D721Med (cell line): ENCODE measurements around the gene VAMP4.
A peak's percentile ranks its signal among the peaks of the same experiment; 100 is the strongest.
"Not testable (repeated sequence)": the region's sequence is repeated elsewhere in the genome, so short reads cannot be mapped to it uniquely, and the experiment has no call there.

Experiments
- DNase-seq: peaks from one replicate; pipeline ENCODE4 v3.0.0; 2011; ENCODE audit warnings: low spot score; ENCODE audit not compliant: insufficient read length
- FAIRE-seq: peaks from 2 replicates; lab custom pipeline; 2011; peaks lifted over from hg19 to GRCh38; lab: Jason Lieb, UNC
- TF ChIP-seq, protein P1 (sequence below): IDR thresholded peaks from 2 replicates; pipeline ENCODE4 v1.5.1; 2012; ENCODE audit warnings: mild to moderate bottlenecking, control low read depth; ENCODE audit not compliant: insufficient read depth; ENCODE audit errors: missing control alignments

Gene VAMP4

GRCh38 chr1:171661076-171661650 is 80.7 kb downstream of the VAMP4 start:
- no peak for FAIRE-seq

DNA sequence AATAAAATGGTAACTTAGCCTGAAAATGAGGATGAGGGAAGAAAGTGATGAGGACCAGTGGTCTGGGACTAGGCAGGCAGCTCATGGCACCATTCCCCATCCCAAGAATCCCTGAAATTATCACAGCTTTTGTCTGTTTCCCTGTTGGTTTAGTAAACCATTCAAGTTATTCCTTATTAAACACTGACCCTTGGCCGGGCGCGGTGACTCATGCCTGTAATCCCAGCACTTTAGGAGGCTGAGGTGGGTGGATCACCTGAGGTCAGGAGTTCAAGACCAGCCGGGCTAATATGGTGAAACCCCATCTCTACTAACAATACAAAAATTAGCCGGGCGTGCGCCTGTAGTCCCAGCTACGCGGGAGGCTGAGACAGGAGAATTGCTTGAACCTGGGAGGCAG is 85.7 kb downstream of the VAMP4 start:
- DNase-seq, FAIRE-seq: not testable (repeated sequence)

More at GRCh38 chr1:171661076-171661650, 80.7 kb downstream of the VAMP4 start:
- DNase-seq: no peak
- TF ChIP-seq, protein P1, sequence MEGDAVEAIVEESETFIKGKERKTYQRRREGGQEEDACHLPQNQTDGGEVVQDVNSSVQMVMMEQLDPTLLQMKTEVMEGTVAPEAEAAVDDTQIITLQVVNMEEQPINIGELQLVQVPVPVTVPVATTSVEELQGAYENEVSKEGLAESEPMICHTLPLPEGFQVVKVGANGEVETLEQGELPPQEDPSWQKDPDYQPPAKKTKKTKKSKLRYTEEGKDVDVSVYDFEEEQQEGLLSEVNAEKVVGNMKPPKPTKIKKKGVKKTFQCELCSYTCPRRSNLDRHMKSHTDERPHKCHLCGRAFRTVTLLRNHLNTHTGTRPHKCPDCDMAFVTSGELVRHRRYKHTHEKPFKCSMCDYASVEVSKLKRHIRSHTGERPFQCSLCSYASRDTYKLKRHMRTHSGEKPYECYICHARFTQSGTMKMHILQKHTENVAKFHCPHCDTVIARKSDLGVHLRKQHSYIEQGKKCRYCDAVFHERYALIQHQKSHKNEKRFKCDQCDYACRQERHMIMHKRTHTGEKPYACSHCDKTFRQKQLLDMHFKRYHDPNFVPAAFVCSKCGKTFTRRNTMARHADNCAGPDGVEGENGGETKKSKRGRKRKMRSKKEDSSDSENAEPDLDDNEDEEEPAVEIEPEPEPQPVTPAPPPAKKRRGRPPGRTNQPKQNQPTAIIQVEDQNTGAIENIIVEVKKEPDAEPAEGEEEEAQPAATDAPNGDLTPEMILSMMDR: no peak

GRCh38 chr1:171655746-171656116 is 86.1 kb downstream of the VAMP4 start:
- FAIRE-seq (no peak), DNase-seq (no peak)
- TF ChIP-seq, protein P1: no peak

GRCh38 chr1:171654942-171655745 is 86.7 kb downstream of the VAMP4 start:
- no peak for FAIRE-seq
- TF ChIP-seq, protein P1: peak; percentile 62
- no peak for DNase-seq

GRCh38 chr1:171654201-171654941 is 87.5 kb downstream of the VAMP4 start:
- FAIRE-seq (no peak), DNase-seq (no peak)
- TF ChIP-seq, protein P1: no peak

- TF ChIP-seq, protein P1: no peak
- FAIRE-seq (peak; percentile 29), DNase-seq (no peak)
These were observed 88.1 kb downstream of the VAMP4 start for GRCh38 chr1:171653796-171654195.

- FAIRE-seq (no peak), DNase-seq (no peak)
- TF ChIP-seq, protein P1: no peak
These were observed 89.5 kb downstream of the VAMP4 start, which contains the start of gene MYOC for GRCh38 chr1:171652234-171652822. Gene MYOC (minus strand): TSS chr1:171652688. CDS start chr1:171652611, 77 bp downstream.
